Measurements from ENCODE around the gene GAS7. TPM values are rescaled to one million over a fixed set of nuclear protein-coding genes. Genes with fewer than 3 reads are reported as not detected.

GAS7 gene
- total and polyA plus RNA-seq, 9 of the 15 experiments (the other 6 are each of a cell fraction or from before 2014, with no cell fraction given), result 0.11 to 0.33 TPM; not detected in 7

DNA sequence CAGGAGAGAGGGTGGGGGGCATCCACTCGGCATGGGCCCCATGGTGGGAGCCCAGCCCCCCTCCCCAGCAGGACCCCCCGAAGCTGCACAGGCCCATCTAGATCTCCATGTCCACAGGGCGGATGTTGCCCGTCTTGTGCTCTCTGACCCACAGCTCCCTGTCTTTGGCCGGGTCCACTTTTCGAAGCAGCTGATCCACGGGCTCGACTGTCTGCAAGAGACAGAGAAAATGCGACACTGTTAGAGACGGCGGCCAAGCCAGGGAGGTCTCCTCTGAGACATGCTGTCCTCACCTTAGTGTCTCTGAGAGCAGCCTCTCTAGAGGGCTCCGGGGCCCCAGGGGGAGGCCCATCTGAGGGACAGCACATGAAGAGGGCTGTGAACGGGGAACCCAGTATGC lies 281.3 kb downstream of the GAS7 start:
- DNase-seq (ENCODE audit: extremely low read depth in 1 of 4, low spot score in 3 of 4) (no peak), ATAC-seq (no peak), FAIRE-seq (no peak)
- no peak overlapping the region for H3K4me3 ChIP-seq
- no peaks in the 10 kb centered on the region for H4K20me1 ChIP-seq (replicated peaks; ENCODE audit: control insufficient read depth, insufficient read depth, low read length)
- ChIA-PET CTCF (ENCODE audit: low intra/inter-chr PET ratio) (no interaction called here), POLR2A (interaction anchor here (0.6 to 0.7 kb wide), 2 partner anchors 14 to 695 kb away, joined by 3 read pairs; no protein-coding TSS in a partner anchor)
- no peak overlapping the region for H2AFZ ChIP-seq (ENCODE audit: low read depth, low read length)
- no peak overlapping the region for H3K27ac ChIP-seq (ENCODE audit: extremely low read depth, low read depth, low read length)
- TF ChIP-seq ZNF583 (CRISPR knock-in tag; IDR thresholded peaks at IDR 0.05) (no peak), RBM15 (IDR thresholded peaks at IDR 0.05; ENCODE audit: insufficient read depth, low read length) (no peak), ZNF584 (CRISPR knock-in tag; IDR thresholded peaks at IDR 0.05; ENCODE audit: low read depth) (no peak)
- H3K27me3 ChIP-seq (ENCODE audit: control insufficient read depth in 2 of 2, insufficient read depth in 2 of 2, low read length in 2 of 2), result peaks cover 0 to 5% of the 10 kb centered on the region in 2 experiments; a peak in 1 of 5 replicates
- WGBS (ENCODE audit: insufficient coverage, low coverage, missing lambda C conversion rate), result 0% methylated on average over 10 of the region's 13 CpGs
- intact Hi-C loops (cut with micrococcal nuclease), result no loop called here
- BruUV-seq (replicated peaks), result no TSS peak
- H3K9me1 ChIP-seq (ENCODE audit: control insufficient read depth, insufficient read depth, low read length), result no peaks in the 10 kb centered on the region
- no peak overlapping the region for H3K4me2 ChIP-seq (ENCODE audit: insufficient read depth, low read length)
- H3K4me1 ChIP-seq (replicated peaks in 1 of 2; ENCODE audit: control insufficient read depth in 2 of 2, insufficient read depth in 2 of 2, low read length in 2 of 2), result no peaks in the 10 kb centered on the region
- H3K9me3 ChIP-seq (replicated peaks; ENCODE audit: control insufficient read depth, insufficient read depth, low read depth, low read length), result no peaks in the 10 kb centered on the region
- no peak overlapping the region for H3K9ac ChIP-seq (ENCODE audit: insufficient read depth in 1 of 2, low read depth in 2 of 2, low read length in 2 of 2)
- H3K79me2 ChIP-seq (ENCODE audit: control insufficient read depth, insufficient read depth, low read length), result no peaks in the 10 kb centered on the region
- H3K36me3 ChIP-seq (ENCODE audit: control insufficient read depth, insufficient read depth, low read length), result no peaks in the 10 kb centered on the region
- in situ Hi-C loops (cut with MboI), result no loop called here

DNA sequence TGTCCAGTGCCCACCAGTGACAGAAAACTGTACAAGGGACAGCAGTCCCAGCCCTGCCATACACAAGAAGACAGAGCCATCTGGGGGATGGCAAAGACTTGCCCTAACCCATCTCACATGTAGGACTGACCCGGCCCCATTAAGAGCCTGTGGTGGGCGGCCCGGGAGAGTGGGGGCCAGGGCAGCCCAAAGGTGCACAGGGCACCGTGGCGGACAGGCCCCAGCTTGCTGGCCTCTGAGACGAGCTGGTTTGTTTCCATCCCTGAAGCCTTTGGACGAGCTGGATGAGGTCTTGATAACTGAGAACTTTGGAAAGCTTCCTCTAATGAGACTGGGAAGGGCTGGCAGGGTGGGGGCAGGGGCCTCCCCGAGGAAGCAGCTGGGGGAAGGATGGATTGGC lies 282.3 kb downstream of the GAS7 start:
- no peaks in the 10 kb centered on the region for H3K79me2 ChIP-seq (ENCODE audit: control insufficient read depth, insufficient read depth, low read length)
- CTCF ChIA-PET (ENCODE audit: low intra/inter-chr PET ratio), result no interaction called here
- no peak for TF ChIP-seq ZEB2 (IDR thresholded peaks at IDR 0.05)
- TF ChIP-seq POLR2AphosphoS2 (IDR thresholded peaks at IDR 0.05; ENCODE audit: low read length), result no peak
- TF ChIP-seq YY1 (IDR thresholded peaks at IDR 0.05; ENCODE audit: borderline replicate concordance in 1 of 3, control insufficient read depth in 1 of 3, extremely low read depth in 1 of 3, insufficient read depth in 3 of 3, insufficient read length in 1 of 3, insufficient replicate concordance in 2 of 3, low read depth in 1 of 3, low read length in 2 of 3), result no peak
- TF ChIP-seq TEAD4 (IDR thresholded peaks at IDR 0.05; ENCODE audit: low read length), result no peak
- no peak for TF ChIP-seq TEAD4 (CRISPR knock-in tag; IDR thresholded peaks at IDR 0.05; ENCODE audit: borderline replicate concordance)
- TF ChIP-seq KLF6 (CRISPR knock-in tag; IDR thresholded peaks at IDR 0.05; ENCODE audit: borderline replicate concordance), result no peak
- no peak for TF ChIP-seq GABPB2 (CRISPR knock-in tag; conservative IDR thresholded peaks at IDR 0.05)
- no peak for TF ChIP-seq SAP30 (IDR thresholded peaks at IDR 0.05; ENCODE audit: borderline replicate concordance, insufficient read depth, low read depth, low read length, poor library complexity, severe bottlenecking)
- no peak for TF ChIP-seq ZFPM2 (CRISPR knock-in tag; IDR thresholded peaks at IDR 0.05)
- TF ChIP-seq ATF7 (IDR thresholded peaks at IDR 0.05), result no peak
- TF ChIP-seq MAFK (IDR thresholded peaks at IDR 0.05; ENCODE audit: low read length), result no peak
- TF ChIP-seq EZH2 (IDR thresholded peaks at IDR 0.05; ENCODE audit: borderline replicate concordance, low read depth, low read length), result no peak
- TF ChIP-seq IRF9 (tag; IDR thresholded peaks at IDR 0.05), result no peak

More for the DNA sequence above, 282.3 kb downstream of the GAS7 start:
- intact Hi-C loops (cut with micrococcal nuclease) (no loop called here), in situ Hi-C loops (cut with MboI) (no loop called here)
- H3K9ac ChIP-seq (ENCODE audit: insufficient read depth in 1 of 2, low read depth in 2 of 2, low read length in 2 of 2), result no peak overlapping the region
- no peaks in the 10 kb centered on the region for H3K4me1 ChIP-seq (replicated peaks in 1 of 2; ENCODE audit: control insufficient read depth in 2 of 2, insufficient read depth in 2 of 2, low read length in 2 of 2)
- no peak for DNase-seq (ENCODE audit: extremely low read depth in 1 of 4, low spot score in 3 of 4)
- peaks cover 0 to 5% of the 10 kb centered on the region in 2 experiments; a peak in 1 of 5 replicates for H3K27me3 ChIP-seq (ENCODE audit: control insufficient read depth in 2 of 2, insufficient read depth in 2 of 2, low read length in 2 of 2)
- H4K20me1 ChIP-seq (replicated peaks; ENCODE audit: control insufficient read depth, insufficient read depth, low read length), result no peaks in the 10 kb centered on the region
- no TSS peak for BruUV-seq (replicated peaks)
- no peak for FAIRE-seq
- no peak overlapping the region for H2AFZ ChIP-seq (ENCODE audit: low read depth, low read length)
- POLR2A ChIA-PET, result no interaction called here
- H3K36me3 ChIP-seq (ENCODE audit: control insufficient read depth, insufficient read depth, low read length), result no peaks in the 10 kb centered on the region
- no peak overlapping the region for H3K27ac ChIP-seq (ENCODE audit: extremely low read depth, low read depth, low read length)
- no peak for ATAC-seq
- H3K4me2 ChIP-seq (ENCODE audit: insufficient read depth, low read length), result no peak overlapping the region
- 2% methylated on average over 7 of the region's 8 CpGs for WGBS (ENCODE audit: insufficient coverage, low coverage, missing lambda C conversion rate)
- H3K9me1 ChIP-seq (ENCODE audit: control insufficient read depth, insufficient read depth, low read length), result no peaks in the 10 kb centered on the region
- H3K4me3 ChIP-seq, result no peak overlapping the region
- no peaks in the 10 kb centered on the region for H3K9me3 ChIP-seq (replicated peaks; ENCODE audit: control insufficient read depth, insufficient read depth, low read depth, low read length)
